T-cell (primary cell): ENCODE measurements around the gene NEDD8. TPM values are rescaled to one million over a fixed set of nuclear protein-coding genes. Genes with fewer than 3 reads are reported as not detected.

ENCODE experiments used
- ATAC-seq, 4 experiments: fragments of 200-7000 bp in 3 of 4; fragments of 150-1000 bp in 1 of 4; cut with Tn5 transposase; replicated peaks in 1 of 4; 1 replicate in 3 of 4; 2 replicates in 1 of 4; pipeline ENCODE4 v1.10.0; 2021; ENCODE audit warnings: moderate library complexity in 3 of 4, mild to moderate bottlenecking in 2 of 4, moderate number of reproducible peaks in 1 of 4
- CTCF ChIA-PET, 2 donors: fragments of 300-600 bp; sonication (Branson Sonifier 250); formaldehyde crosslinking; loops; one replicate each; lab custom pipeline; 2022; ENCODE audit warnings: antibody characterized with exemption in 2 of 2; lab: Charles Lee
- POLR2A ChIA-PET, 2 donors: fragments of 300-600 bp; sonication (Branson Sonifier 250); formaldehyde crosslinking; loops; one replicate each; lab custom pipeline; 2022; ENCODE audit warnings: antibody characterized with exemption in 2 of 2; lab: Charles Lee
- DNase-seq, 35 experiments: peaks; one replicate each; pipeline versions ENCODE4 v3.0.0 to v3.0.0-alpha.2; 2013 to 2023
- H3K27ac ChIP-seq: one replicate; pipeline ENCODE4 v1.5.1; 2013; ENCODE audit warnings: low read length
- H3K27me3 ChIP-seq, 2 experiments: replicated peaks in 1 of 2; 1 replicate in 1 of 2; 2 replicates in 1 of 2; pipeline versions ENCODE4 v1.6.1 to v1.7.0; 2013; ENCODE audit warnings: low read length in 1 of 2, mixed read lengths in 1 of 2; ENCODE audit not compliant: control insufficient read depth in 2 of 2, insufficient read depth in 2 of 2; ENCODE audit errors: extremely low read depth in 1 of 2
- H3K36me3 ChIP-seq, 2 donors: 1 replicate in 1 of 2; 2 replicates in 1 of 2; pipeline versions ENCODE4 v1.6.1 to v1.7.0; 2013; ENCODE audit warnings: low read length in 1 of 2; ENCODE audit not compliant: control insufficient read depth in 2 of 2, insufficient read depth in 1 of 2; ENCODE audit errors: extremely low read depth in 1 of 2
- H3K4me1 ChIP-seq, 2 experiments: 1 replicate in 1 of 2; 2 replicates in 1 of 2; pipeline versions ENCODE4 v1.6.1 to v1.7.0; 2013; ENCODE audit warnings: low read length in 2 of 2, mixed read lengths in 1 of 2; ENCODE audit not compliant: insufficient read depth in 2 of 2, control insufficient read depth in 1 of 2; ENCODE audit errors: extremely low read depth in 1 of 2
- H3K4me3 ChIP-seq, 2 donors: 1 replicate in 1 of 2; 2 replicates in 1 of 2; pipeline versions ENCODE4 v1.5.1 to v1.7.0; 2013; ENCODE audit warnings: mild to moderate bottlenecking in 2 of 2, low read length in 1 of 2, moderate library complexity in 1 of 2; ENCODE audit not compliant: control insufficient read depth in 1 of 2; ENCODE audit errors: extremely low read depth in 1 of 2
- H3K9me3 ChIP-seq: 2 replicates; pipeline ENCODE4 v1.7.0; 2013
- H3K27ac Mint-ChIP-seq, 2 donors: one replicate each; pipeline ENCODE4 v1.8.0; 2020 to 2021; ENCODE audit warnings: mild to moderate bottlenecking in 2 of 2, mixed read lengths in 2 of 2
- H3K27me3 Mint-ChIP-seq, 2 donors: one replicate each; pipeline ENCODE4 v1.8.0; 2021 to 2022; ENCODE audit warnings: mixed read lengths in 2 of 2
- H3K36me3 Mint-ChIP-seq: one replicate; pipeline ENCODE4 v1.8.0; 2021; ENCODE audit warnings: mixed read lengths
- H3K4me1 Mint-ChIP-seq, 3 donors: one replicate each; pipeline ENCODE4 v1.8.0; 2020 to 2022; ENCODE audit warnings: mixed read lengths in 3 of 3, mild to moderate bottlenecking in 1 of 3
- H3K4me3 Mint-ChIP-seq, 3 donors: one replicate each; pipeline ENCODE4 v1.8.0; 2020 to 2022; ENCODE audit warnings: mild to moderate bottlenecking in 3 of 3, mixed read lengths in 3 of 3, moderate library complexity in 3 of 3
- H3K9me3 Mint-ChIP-seq, 3 donors: one replicate each; pipeline ENCODE4 v1.8.0; 2020 to 2022; ENCODE audit warnings: mixed read lengths in 3 of 3
- WGBS: methylation state at CpG from one replicate; pipeline ENCODE4 v1.1.5; 2013; ENCODE audit warnings: missing lambda C conversion rate; ENCODE audit not compliant: insufficient coverage; 5-methylcytosine and 5-hydroxymethylcytosine counted together
- total RNA-seq, 35 experiments: library from RNA in 6 of 35; stranded (reverse) in 6 of 35; fragments of 120-200 nt in 1 of 35; gene quantifications; one replicate each; pipeline versions ENCODE4 v1.2.1 to v1.2.4 and lab custom pipeline; 2013 to 2026

NEDD8 gene
- total RNA-seq, 5 donors from 2014 or later (not counting 1 experiment from before 2014, with no cell fraction given): 92.1 to 107 (median 101) TPM

- Mint-ChIP-seq H3K9me3 (no peaks in the 10 kb centered on the region), H3K27ac (no peak overlapping the region), H3K4me3 (no peak overlapping the region), H3K36me3 (no peaks in the 10 kb centered on the region), H3K27me3 (no peaks in the 10 kb centered on the region), H3K4me1 (peaks cover 30 to 62% (median 46%) of the 10 kb centered on the region in 3 donors)
- ChIA-PET CTCF (no interaction called here), POLR2A (interaction anchor here in 1 of 2 donors (0.6 to 1.0 kb wide), 2 partner anchors 15 to 63 kb away, joined by 4 to 5 read pairs; no protein-coding TSS in a partner anchor)
- no peaks in the 10 kb centered on the region for H3K27me3 ChIP-seq
- DNase-seq (peak in 4 of 35 experiments; percentile 5 to 26 (median 10)), ATAC-seq (no peak)
- peaks cover 17 to 26% of the 10 kb centered on the region in 2 experiments for H3K4me1 ChIP-seq
- H3K9me3 ChIP-seq: no peaks in the 10 kb centered on the region
- 82% methylated on average over 10 of the region's 11 CpGs for WGBS
- H3K4me3 ChIP-seq: no peak overlapping the region
- no peak overlapping the region for H3K27ac ChIP-seq
- no peaks in the 10 kb centered on the region for H3K36me3 ChIP-seq
These were observed 45.6 kb upstream of the NEDD8 start for GRCh38 chr14:24277606-24278321.

- H3K4me1 ChIP-seq: peaks cover 21 to 27% of the 10 kb centered on the region in 2 experiments
- no peaks in the 10 kb centered on the region for H3K9me3 ChIP-seq
- ChIA-PET CTCF (interaction anchor here in 1 of 2 donors (3.0 kb wide), 1 partner anchor 34 kb away, joined by 6 read pairs; the partner anchor contains the start of gene TINF2), POLR2A (interaction anchor here in 1 of 2 donors (0.6 to 1.0 kb wide), 2 partner anchors 15 to 62 kb away, joined by 4 to 5 read pairs; no protein-coding TSS in a partner anchor)
- H3K9me3 Mint-ChIP-seq: no peaks in the 10 kb centered on the region
- H3K27ac Mint-ChIP-seq: no peak overlapping the region
- WGBS: 90% methylated on average over 6 of the region's 6 CpGs
- H3K36me3 ChIP-seq: no peaks in the 10 kb centered on the region
- H3K27ac ChIP-seq: no peak overlapping the region
- H3K4me3 ChIP-seq: no peak overlapping the region
- no peak for ATAC-seq
- H3K4me1 Mint-ChIP-seq: peaks cover 37 to 69% (median 53%) of the 10 kb centered on the region in 3 donors
- H3K27me3 Mint-ChIP-seq: no peaks in the 10 kb centered on the region
- DNase-seq: no peak
- H3K36me3 Mint-ChIP-seq: no peaks in the 10 kb centered on the region
- H3K4me3 Mint-ChIP-seq: no peak overlapping the region
- H3K27me3 ChIP-seq: no peaks in the 10 kb centered on the region
These were observed 44.9 kb upstream of the NEDD8 start for GRCh38 chr14:24277071-24277470.

DNA sequence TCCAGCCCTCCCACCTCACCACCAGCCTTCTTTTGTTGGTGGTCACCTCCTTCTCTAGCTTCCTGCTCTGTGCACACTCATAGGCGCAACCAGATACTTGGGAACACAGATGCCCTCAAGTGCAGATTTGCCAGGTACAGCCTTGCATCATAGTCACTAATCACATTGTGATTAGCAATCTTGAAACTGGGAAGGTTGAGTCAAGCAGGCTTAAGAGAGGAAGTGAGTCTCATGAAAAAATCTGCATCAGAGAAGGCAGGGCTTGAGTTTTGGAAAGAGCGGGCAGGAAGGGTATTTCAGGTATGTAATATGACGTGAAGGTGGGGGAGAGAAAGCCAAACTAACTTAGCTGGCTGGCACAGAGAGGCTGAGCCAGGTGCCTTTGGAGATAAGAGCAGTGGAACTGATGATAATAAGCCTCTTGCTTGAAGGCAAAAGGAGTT is 42.0 kb upstream of the NEDD8 start:
- H3K27me3 ChIP-seq: no peaks in the 10 kb centered on the region
- Mint-ChIP-seq H3K27me3 (no peaks in the 10 kb centered on the region), H3K9me3 (no peaks in the 10 kb centered on the region), H3K4me3 (peak overlapping the region in 1 of 3 donors; percentile 24), H3K4me1 (peaks cover 44 to 73% (median 50%) of the 10 kb centered on the region in 3 donors), H3K27ac (peak overlapping the region; percentile 94 to 97), H3K36me3 (peaks cover 4% of the 10 kb centered on the region)
- ATAC-seq (peak in 1 of 4 experiments; percentile 17), DNase-seq (peak in 31 of 35 experiments; percentile 7 to 70 (median 39))
- peaks cover 23 to 35% of the 10 kb centered on the region in 2 experiments for H3K4me1 ChIP-seq
- no peak overlapping the region for H3K4me3 ChIP-seq
- POLR2A ChIA-PET: no interaction called here
- no peaks in the 10 kb centered on the region for H3K9me3 ChIP-seq
- CTCF ChIA-PET: interaction anchor here in 1 of 2 donors (0.7 to 3.0 kb wide), 6 partner anchors 10 to 58 kb away, joined by 3 to 6 read pairs (median 4); partner anchors contain the start of genes CIDEB and TINF2
- 22% methylated on average over 2 of the region's 3 CpGs for WGBS
- H3K27ac ChIP-seq: peak overlapping the region; percentile 52
- peaks cover 6% of the 10 kb centered on the region in 2 donors for H3K36me3 ChIP-seq

- Histone ChIP-seq H3K27me3 (no peaks in the 10 kb centered on the region), H3K4me3 (no peak overlapping the region), H3K27ac (peak overlapping the region; percentile 52), H3K36me3 (peaks cover 12% of the 10 kb centered on the region in 2 donors), H3K4me1 (peaks cover 16 to 29% of the 10 kb centered on the region in 2 experiments), H3K9me3 (no peaks in the 10 kb centered on the region)
- Mint-ChIP-seq H3K9me3 (no peaks in the 10 kb centered on the region), H3K27ac (peak overlapping the region; percentile 94 to 97), H3K4me3 (peak overlapping the region in 1 of 3 donors; percentile 24), H3K27me3 (no peaks in the 10 kb centered on the region), H3K36me3 (peaks cover 8% of the 10 kb centered on the region), H3K4me1 (peaks cover 38 to 67% (median 44%) of the 10 kb centered on the region in 3 donors)
- no CpG with 5 or more reads among the region's 3 CpGs for WGBS
- no peak for ATAC-seq
- peak in 1 of 35 experiments; percentile 9 for DNase-seq
- ChIA-PET POLR2A (no interaction called here), CTCF (interaction anchor here (0.7 to 1.5 kb wide), 4 partner anchors 24 to 163 kb away, joined by 3 to 4 read pairs (median 4); partner anchors contain the start of gene CIDEB (in 1 of the 2))
These were observed 41.3 kb upstream of the NEDD8 start for GRCh38 chr14:24273422-24273998.

GRCh38 chr14:24272467-24272866 is 40.3 kb upstream of the NEDD8 start:
- Mint-ChIP-seq H3K4me3 (peak overlapping the region in 2 of 3 donors; percentile 90), H3K36me3 (peaks cover 11% of the 10 kb centered on the region), H3K4me1 (peaks cover 34 to 58% (median 36%) of the 10 kb centered on the region in 3 donors), H3K9me3 (no peaks in the 10 kb centered on the region), H3K27ac (peak overlapping the region; percentile 94 to 97), H3K27me3 (no peaks in the 10 kb centered on the region)
- Histone ChIP-seq H3K36me3 (peaks cover 14 to 17% of the 10 kb centered on the region in 2 donors), H3K27me3 (no peaks in the 10 kb centered on the region), H3K9me3 (no peaks in the 10 kb centered on the region), H3K27ac (peak overlapping the region; percentile 94), H3K4me3 (no peak overlapping the region), H3K4me1 (peaks cover 15 to 29% of the 10 kb centered on the region in 2 experiments)
- ChIA-PET POLR2A (interaction anchor here in 1 of 2 donors (2.3 kb wide), 1 partner anchor 30 kb away, joined by 19 read pairs; the partner anchor contains the start of gene TINF2), CTCF (interaction anchor here in 1 of 2 donors (0.7 to 2.0 kb wide), 5 partner anchors 30 to 159 kb away, joined by 3 to 10 read pairs (median 4); partner anchors contain the start of genes CIDEB and TINF2)
- DNase-seq: no peak
- WGBS: 94% methylated on average over 2 of the region's 2 CpGs
- no peak for ATAC-seq
